Parathyroid adenoma (tissue), 2 donors: ENCODE measurements around the gene GPR107.

Source experiments
- H2AFZ ChIP-seq: fragments of 300-600 bp; sonication (generic); one replicate; pipeline ENCODE4 v1.7.0; 2017; ENCODE audit warnings: antibody characterized with exemption, mild to moderate bottlenecking
- H3K27ac ChIP-seq: fragments of 300-600 bp; sonication (generic); one replicate; pipeline ENCODE4 v1.7.0; 2017
- H3K27me3 ChIP-seq: fragments of 300-600 bp; sonication (generic); one replicate; pipeline ENCODE4 v1.7.0; 2017; ENCODE audit warnings: low read length; ENCODE audit not compliant: control insufficient read depth, insufficient read depth
- H3K36me3 ChIP-seq: fragments of 300-600 bp; sonication (generic); one replicate; pipeline ENCODE4 v1.7.0; 2017; ENCODE audit warnings: low read length; ENCODE audit not compliant: control insufficient read depth, insufficient read depth
- H3K4me1 ChIP-seq: fragments of 300-600 bp; sonication (generic); one replicate; pipeline ENCODE4 v1.7.0; 2017; ENCODE audit warnings: control low read depth
- H3K4me2 ChIP-seq: fragments of 300-600 bp; sonication (generic); one replicate; pipeline ENCODE4 v1.7.0; 2017; ENCODE audit warnings: low read length
- H3K4me3 ChIP-seq: fragments of 300-600 bp; sonication (generic); one replicate; pipeline ENCODE4 v1.7.0; 2017; ENCODE audit warnings: low read depth, low read length
- H3K79me2 ChIP-seq: fragments of 300-600 bp; sonication (generic); one replicate; pipeline ENCODE4 v1.7.0; 2017; ENCODE audit warnings: control low read depth
- H3K9ac ChIP-seq: fragments of 300-600 bp; sonication (generic); one replicate; pipeline ENCODE4 v1.7.0; 2017; ENCODE audit warnings: mild to moderate bottlenecking
- H3K9me3 ChIP-seq: fragments of 300-600 bp; sonication (generic); one replicate; pipeline ENCODE4 v1.7.0; 2017; ENCODE audit warnings: low read length; ENCODE audit not compliant: control insufficient read depth
- CTCF ChIP-seq: fragments of 300-600 bp; sonication (generic); IDR thresholded peaks from one replicate; pipeline ENCODE4 v1.7.0; 2017; ENCODE audit warnings: antibody characterized with exemption, mild to moderate bottlenecking
- donor health status: primary hyperparathyroidism.

Gene GPR107

GRCh38 chr9:130179331-130179907, 125.7 kb downstream of the GPR107 start:
- no peaks in the 10 kb centered on the region for H3K9me3 ChIP-seq
- no peak overlapping the region for H3K9ac ChIP-seq
- H3K27ac ChIP-seq: no peak overlapping the region
- H3K79me2 ChIP-seq: no peaks in the 10 kb centered on the region
- no peaks in the 10 kb centered on the region for H3K27me3 ChIP-seq
- H3K4me2 ChIP-seq: no peak overlapping the region
- no peaks in the 10 kb centered on the region for H3K4me1 ChIP-seq
- H3K4me3 ChIP-seq: no peak overlapping the region
- no peaks in the 10 kb centered on the region for H3K36me3 ChIP-seq
- H2AFZ ChIP-seq: no peak overlapping the region
- TF ChIP-seq CTCF: no peak

- H2AFZ ChIP-seq: no peak overlapping the region
- no peak overlapping the region for H3K27ac ChIP-seq
Observed at GRCh38 chr9:130180516-130180915, 126.8 kb downstream of the GPR107 start.

GRCh38 chr9:130181678-130182380, 128.1 kb downstream of the GPR107 start:
- H3K4me2 ChIP-seq: no peak overlapping the region
- no peak overlapping the region for H3K9ac ChIP-seq
- H3K27ac ChIP-seq: no peak overlapping the region
- H3K27me3 ChIP-seq: no peaks in the 10 kb centered on the region
- H2AFZ ChIP-seq: no peak overlapping the region
- no peak overlapping the region for H3K4me3 ChIP-seq
- H3K4me1 ChIP-seq: no peaks in the 10 kb centered on the region
- no peaks in the 10 kb centered on the region for H3K36me3 ChIP-seq
- H3K9me3 ChIP-seq: no peaks in the 10 kb centered on the region
- TF ChIP-seq CTCF: no peak
- H3K79me2 ChIP-seq: no peaks in the 10 kb centered on the region

More at GRCh38 chr9:130180516-130180915, 126.8 kb downstream of the GPR107 start:
- H3K36me3 ChIP-seq: no peaks in the 10 kb centered on the region
- no peak overlapping the region for H3K4me2 ChIP-seq
- no peaks in the 10 kb centered on the region for H3K9me3 ChIP-seq
- no peak for TF ChIP-seq CTCF
- H3K27me3 ChIP-seq: no peaks in the 10 kb centered on the region
- no peak overlapping the region for H3K9ac ChIP-seq
- no peak overlapping the region for H3K4me3 ChIP-seq
- H3K4me1 ChIP-seq: no peaks in the 10 kb centered on the region
- no peaks in the 10 kb centered on the region for H3K79me2 ChIP-seq

GRCh38 chr9:130182381-130182909, 128.7 kb downstream of the GPR107 start:
- no peaks in the 10 kb centered on the region for H3K9me3 ChIP-seq
- H3K4me3 ChIP-seq: no peak overlapping the region
- H3K27me3 ChIP-seq: no peaks in the 10 kb centered on the region
- H3K4me2 ChIP-seq: no peak overlapping the region
- no peak overlapping the region for H3K9ac ChIP-seq
- no peak overlapping the region for H2AFZ ChIP-seq
- H3K4me1 ChIP-seq: no peaks in the 10 kb centered on the region
- no peak overlapping the region for H3K27ac ChIP-seq
- H3K79me2 ChIP-seq: no peaks in the 10 kb centered on the region
- no peak for TF ChIP-seq CTCF
- H3K36me3 ChIP-seq: no peaks in the 10 kb centered on the region
